GM21786 (cell line): ENCODE results near the gene ASCC2.
"Not testable (repeated sequence)": the region's sequence is repeated elsewhere in the genome, so short reads cannot be mapped to it uniquely, and the experiment has no call there.

Source experiments
- ATAC-seq: cut with Tn5 transposase; IDR thresholded peaks from one replicate; pipeline ENCODE4 v1.9.1; 2021; ENCODE audit not compliant: unreplicated experiment

ASCC2 gene

DNA sequence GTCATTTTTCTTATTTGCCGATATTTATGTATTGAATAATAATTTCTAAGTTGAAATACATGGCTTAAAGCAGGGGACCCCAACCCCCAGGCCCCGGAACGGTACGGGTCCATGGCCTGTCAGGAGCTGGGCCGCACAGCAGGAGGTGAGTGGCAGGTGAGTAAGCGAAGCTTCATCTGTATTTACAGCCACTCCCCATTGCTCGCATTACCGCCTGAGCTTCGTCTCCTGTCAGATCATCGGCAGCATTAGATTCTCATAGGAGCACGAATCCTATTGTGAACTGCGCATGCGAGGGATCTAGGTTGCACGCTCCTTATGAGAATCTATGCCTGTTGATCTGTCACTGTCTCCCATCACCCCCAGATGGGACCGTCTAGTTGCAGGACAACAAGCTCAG is 75.8 kb downstream of the ASCC2 start:
- ATAC-seq: no peak

- no peak for ATAC-seq
Observed at GRCh38 chr22:29758959-29759358, 79.1 kb downstream of the ASCC2 start.

DNA sequence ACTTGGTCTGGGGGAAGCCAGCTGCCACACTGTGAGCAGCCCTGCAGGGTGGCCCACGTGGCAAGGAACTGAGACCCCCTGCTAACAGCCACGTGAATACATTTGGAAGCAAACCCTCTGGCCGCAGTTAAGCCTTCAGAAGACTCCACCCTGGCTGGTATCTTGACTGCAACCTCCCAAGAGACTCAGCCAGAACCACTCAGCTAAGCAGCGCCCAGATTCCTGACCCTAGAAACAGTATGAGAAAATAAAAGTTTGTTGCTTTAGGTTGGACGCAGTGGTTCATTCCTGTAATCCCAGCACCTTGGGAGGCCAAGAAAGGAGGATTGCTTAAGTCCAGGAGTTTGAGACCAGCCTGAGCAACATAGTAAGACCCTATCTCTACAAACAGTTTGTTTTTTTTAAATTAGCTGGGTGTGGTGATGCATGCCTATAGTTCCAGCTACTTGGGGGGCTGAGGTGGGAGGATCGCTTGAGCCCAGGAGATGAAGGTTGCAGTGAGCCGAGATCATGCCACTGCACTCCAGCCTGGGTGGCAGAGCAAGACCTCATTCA is 79.9 kb downstream of the ASCC2 start:
- ATAC-seq: no peak

- ATAC-seq: no peak
Observed at GRCh38 chr22:29757096-29757495, 81.0 kb downstream of the ASCC2 start.

DNA sequence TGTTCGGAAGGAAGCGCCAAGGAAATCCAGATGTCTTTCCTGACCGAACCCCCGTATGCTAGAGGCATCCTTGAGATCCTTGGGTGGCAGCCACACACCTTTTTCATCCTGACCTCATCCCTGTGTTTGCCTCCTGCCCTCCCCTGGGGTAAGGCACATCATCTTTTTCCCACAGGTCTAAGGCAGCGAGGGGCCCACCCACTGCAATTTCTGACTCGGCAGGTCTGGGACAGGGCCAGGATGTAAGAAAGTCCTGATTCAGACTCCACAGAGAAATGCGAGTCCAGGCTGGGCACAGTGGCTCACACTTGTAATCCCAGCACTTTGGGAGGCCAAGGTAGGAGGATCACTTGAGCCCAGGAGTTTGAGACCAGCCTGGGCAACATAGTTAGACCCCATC is 81.7 kb downstream of the ASCC2 start:
- no peak for ATAC-seq

DNA sequence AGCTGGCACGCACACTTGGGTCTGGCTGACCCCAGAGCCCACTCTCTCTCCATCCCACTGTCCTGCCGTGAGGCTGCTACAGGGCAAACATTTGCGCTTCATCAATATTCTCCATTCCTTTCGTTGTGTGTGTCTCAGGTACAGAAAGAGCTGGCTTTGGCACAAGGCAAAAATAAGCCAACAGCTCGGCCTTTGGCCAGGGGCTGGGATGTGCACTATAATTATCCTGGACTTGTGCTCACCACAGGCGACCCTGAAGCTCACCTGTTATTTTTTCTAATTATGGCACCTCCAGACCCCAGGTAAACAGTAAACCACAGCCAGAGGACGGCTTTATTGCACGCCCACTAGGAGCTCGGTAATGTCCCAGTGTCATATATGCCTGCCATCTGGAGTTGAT is 82.2 kb downstream of the ASCC2 start:
- no peak for ATAC-seq

- not testable (repeated sequence) for ATAC-seq
Observed at GRCh38 chr22:29754658-29755395, 83.2 kb downstream of the ASCC2 start.

- ATAC-seq: no peak
Observed at GRCh38 chr22:29753808-29754657, 84.0 kb downstream of the ASCC2 start.

GRCh38 chr22:29751669-29752068 is 86.4 kb downstream of the ASCC2 start:
- no peak for ATAC-seq

DNA sequence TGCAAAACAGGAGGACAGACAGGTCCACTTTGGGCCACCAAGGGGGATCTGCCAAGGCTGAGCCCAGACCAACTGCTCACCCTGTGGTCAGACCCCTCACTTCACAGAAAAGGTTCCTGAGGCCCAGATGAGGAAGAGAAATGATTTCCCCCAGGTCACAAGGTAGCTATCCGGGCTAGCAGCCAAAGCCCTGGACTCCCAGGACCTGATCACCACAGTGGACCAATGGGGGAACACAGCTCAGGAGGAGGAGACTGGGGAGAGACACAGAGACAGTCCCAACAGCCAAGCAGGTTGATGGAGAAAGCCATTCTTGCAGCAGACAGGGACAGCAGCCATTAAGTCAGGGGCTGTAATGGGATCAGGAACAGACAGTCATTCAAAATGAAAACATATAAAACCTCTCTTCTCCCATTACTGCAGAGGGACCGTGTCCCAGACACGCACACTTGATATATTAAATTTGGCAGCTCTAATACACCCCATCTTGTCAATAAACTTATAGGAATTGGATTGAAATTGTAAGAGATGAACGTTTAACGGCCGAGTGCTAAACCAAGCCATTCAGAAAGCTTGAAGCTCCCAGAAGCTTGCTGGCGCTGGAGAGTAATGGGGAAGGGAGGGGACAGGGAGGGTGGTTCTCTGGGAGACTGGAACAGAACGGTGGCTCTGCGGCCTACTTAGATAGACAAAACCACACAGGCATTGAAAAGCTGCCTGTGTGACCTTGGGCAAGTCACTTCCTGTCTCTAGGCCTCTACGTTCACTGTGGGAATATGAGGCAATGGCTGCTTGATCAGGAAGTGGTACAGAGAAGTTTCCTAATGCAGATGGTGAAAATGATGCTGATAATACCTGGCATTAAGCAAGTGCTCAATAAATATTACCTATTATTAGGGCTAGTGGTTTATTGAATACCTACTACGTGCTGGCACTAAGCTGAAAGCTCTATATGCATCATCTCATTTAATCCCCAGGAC is 87.2 kb downstream of the ASCC2 start:
- no peak for ATAC-seq

- ATAC-seq: no peak
Observed at GRCh38 chr22:29750029-29750428, 88.0 kb downstream of the ASCC2 start.

DNA sequence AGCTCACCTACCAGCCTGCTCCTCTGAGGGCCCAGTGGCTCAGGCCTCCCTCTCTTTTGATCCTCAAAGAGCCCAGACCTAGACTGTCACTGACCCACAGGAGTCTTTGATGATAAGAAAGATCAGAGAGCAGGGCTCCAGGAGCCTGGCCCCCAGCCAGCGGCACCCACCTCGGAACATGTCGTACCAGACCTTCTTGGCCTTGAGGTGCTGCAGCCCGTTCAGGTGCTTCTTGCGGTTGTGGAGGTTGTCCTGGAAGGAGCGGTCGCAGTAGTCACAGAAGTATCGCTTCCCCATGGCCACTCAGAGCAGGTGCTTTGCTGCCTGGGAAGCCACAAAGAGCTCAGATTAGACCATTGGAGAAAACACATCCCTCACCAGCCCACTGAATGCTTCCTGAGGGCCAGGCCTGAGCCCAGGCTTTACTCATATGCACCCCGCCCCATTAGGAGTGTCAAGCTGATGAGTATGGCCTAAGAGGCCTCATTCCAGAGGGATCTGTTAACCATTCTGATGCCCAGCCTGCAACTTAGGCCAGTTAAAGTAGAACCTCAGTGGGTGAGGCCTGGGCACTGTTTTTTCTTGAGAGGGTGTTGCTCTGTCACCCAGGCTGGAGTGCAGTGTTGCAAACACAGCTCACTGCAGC is 89.7 kb downstream of the ASCC2 start:
- ATAC-seq: no peak

- no peak for ATAC-seq
Observed at GRCh38 chr22:29747832-29748231, 90.2 kb downstream of the ASCC2 start.

GRCh38 chr22:29744902-29745301 is 93.2 kb downstream of the ASCC2 start:
- no peak for ATAC-seq

DNA sequence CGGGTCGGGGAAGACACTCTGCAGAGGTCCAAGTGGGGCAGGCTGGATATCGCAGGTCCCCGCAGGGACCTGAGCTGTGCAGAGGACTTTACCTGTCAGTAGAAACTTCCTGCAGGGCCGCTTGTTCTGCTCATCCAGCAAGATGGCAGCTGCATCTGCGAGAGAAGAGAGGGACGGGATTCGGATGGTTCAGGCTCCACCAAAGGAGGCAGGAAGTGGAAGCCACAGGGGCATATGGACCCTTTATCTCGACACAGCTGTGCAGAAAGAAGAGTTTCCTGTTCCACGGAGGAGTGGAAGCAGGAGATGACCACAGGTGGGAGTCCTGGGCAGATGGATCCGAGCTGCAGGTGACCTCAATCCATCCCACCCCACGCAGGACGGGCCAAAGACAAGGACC is 95.7 kb downstream of the ASCC2 start:
- no peak for ATAC-seq

- no peak for ATAC-seq
Observed at GRCh38 chr22:29741926-29742325, 96.1 kb downstream of the ASCC2 start.

- no peak for ATAC-seq
Observed at GRCh38 chr22:29740216-29740615, 97.9 kb downstream of the ASCC2 start.

DNA sequence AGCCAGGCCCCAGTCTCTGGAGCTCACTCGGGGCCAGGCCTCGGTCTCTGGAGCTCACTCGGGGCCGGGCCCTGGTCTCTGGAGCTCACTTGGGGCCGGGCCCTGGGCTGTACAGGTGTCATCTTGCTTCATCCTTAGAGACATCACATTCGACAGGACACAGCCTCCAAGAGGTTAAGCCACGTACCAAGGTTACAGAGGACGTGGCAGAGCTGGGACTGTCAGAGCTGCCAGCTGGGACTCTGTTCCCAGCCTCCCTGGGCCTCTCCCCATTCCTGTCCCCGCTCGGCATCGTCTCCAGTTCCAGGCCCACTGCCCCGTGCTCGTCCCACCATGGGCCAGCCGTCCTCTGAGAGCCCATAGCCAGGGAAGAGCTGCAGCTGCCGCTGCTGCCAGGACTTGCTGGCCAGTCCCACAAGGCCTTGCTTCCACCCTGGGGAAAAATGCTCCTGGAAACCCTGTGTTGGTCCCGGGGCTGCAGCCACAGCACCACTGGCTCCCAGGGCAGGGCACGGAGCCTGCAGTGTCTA is 98.7 kb downstream of the ASCC2 start:
- no peak for ATAC-seq
